IPS-NIHi7 (cell line): ENCODE results near the gene DNM1L.

Experiments used
- DNase-seq: peaks from one replicate; pipeline ENCODE4 v3.0.0; 2012; ENCODE audit warnings: mixed read lengths; ENCODE audit errors: extremely low spot score

DNM1L gene

GRCh38 chr12:32756476-32757066 is 77.5 kb downstream of the DNM1L start:
- no peak for DNase-seq

GRCh38 chr12:32757157-32757556 is 78.1 kb downstream of the DNM1L start:
- no peak for DNase-seq

- DNase-seq: no peak
These were observed 82.6 kb downstream of the DNM1L start for GRCh38 chr12:32761716-32762115.

GRCh38 chr12:32765906-32766305 is 86.8 kb downstream of the DNM1L start:
- no peak for DNase-seq

- no peak for DNase-seq
These were observed 89.4 kb downstream of the DNM1L start for GRCh38 chr12:32768518-32768917.

GRCh38 chr12:32770141-32770540 is 91.0 kb downstream of the DNM1L start:
- DNase-seq: no peak

- no peak for DNase-seq
These were observed 94.6 kb downstream of the DNM1L start for GRCh38 chr12:32773691-32774090.

GRCh38 chr12:32776258-32776657 is 97.2 kb downstream of the DNM1L start:
- DNase-seq: no peak

GRCh38 chr12:32777159-32777558 is 98.1 kb downstream of the DNM1L start:
- DNase-seq: no peak

GRCh38 chr12:32777691-32778175 is 98.6 kb downstream of the DNM1L start:
- DNase-seq: no peak

GRCh38 chr12:32780071-32780470 is 101.0 kb downstream of the DNM1L start:
- DNase-seq: no peak

GRCh38 chr12:32783029-32783428 is 103.9 kb downstream of the DNM1L start:
- DNase-seq: no peak

- no peak for DNase-seq
These were observed 106.5 kb downstream of the DNM1L start for GRCh38 chr12:32785557-32785956.

- no peak for DNase-seq
These were observed 109.3 kb downstream of the DNM1L start for GRCh38 chr12:32788405-32788804.

GRCh38 chr12:32789446-32789845 is 110.3 kb downstream of the DNM1L start:
- DNase-seq: no peak

GRCh38 chr12:32789916-32790315 is 110.8 kb downstream of the DNM1L start:
- DNase-seq: no peak

GRCh38 chr12:32794281-32794680 is 115.2 kb downstream of the DNM1L start:
- no peak for DNase-seq
